Osteocyte (in vitro differentiated cells): ENCODE measurements around the gene RASGRP3. TPM values are rescaled to one million over a fixed set of nuclear protein-coding genes. Genes with fewer than 3 reads are reported as not detected.

Experiments
- DNase-seq: peaks from one replicate; pipeline ENCODE4 v3.0.0; 2021; ENCODE audit warnings: mixed read lengths; ENCODE audit not compliant: unreplicated experiment; ENCODE audit errors: extremely low spot score
- H3K27ac Mint-ChIP-seq: one replicate; pipeline ENCODE4 v1.8.0; 2021; ENCODE audit warnings: mild to moderate bottlenecking, mixed read lengths; ENCODE audit not compliant: unreplicated experiment
- H3K27me3 Mint-ChIP-seq: one replicate; pipeline ENCODE4 v1.8.0; 2021; ENCODE audit warnings: mixed read lengths; ENCODE audit not compliant: unreplicated experiment
- H3K36me3 Mint-ChIP-seq: one replicate; pipeline ENCODE4 v1.8.0; 2021; ENCODE audit warnings: mixed read lengths; ENCODE audit not compliant: unreplicated experiment
- H3K4me1 Mint-ChIP-seq: one replicate; pipeline ENCODE4 v1.8.0; 2021; ENCODE audit warnings: mixed read lengths; ENCODE audit not compliant: unreplicated experiment
- H3K4me3 Mint-ChIP-seq: one replicate; pipeline ENCODE4 v1.8.0; 2021; ENCODE audit warnings: mild to moderate bottlenecking, moderate library complexity, mixed read lengths; ENCODE audit not compliant: unreplicated experiment
- H3K9me3 Mint-ChIP-seq: one replicate; pipeline ENCODE4 v1.8.0; 2021; ENCODE audit warnings: mixed read lengths; ENCODE audit not compliant: unreplicated experiment
- CTCF ChIP-seq: fragments of 200-600 bp; sonication (generic); IDR thresholded peaks from 2 replicates; pipeline ENCODE4 v1.5.0; 2021; ENCODE audit warnings: antibody characterized with exemption, mild to moderate bottlenecking, moderate library complexity
- total RNA-seq: library from RNA; stranded (reverse); gene quantifications from 2 replicates; pipeline ENCODE4 v1.2.1, GENCODE V29; 2021

The RASGRP3 gene
- total RNA-seq, 1 donor from 2014 or later, result 2.1 TPM

- H3K4me1 Mint-ChIP-seq, result peaks cover 6% of the 10 kb centered on the region
- no peak overlapping the region for H3K4me3 Mint-ChIP-seq
- no peak for DNase-seq
- no peaks in the 10 kb centered on the region for H3K27me3 Mint-ChIP-seq
- H3K9me3 Mint-ChIP-seq, result peaks cover 16% of the 10 kb centered on the region
- no peak overlapping the region for H3K27ac Mint-ChIP-seq
- no peak for TF ChIP-seq CTCF
- peaks cover 6% of the 10 kb centered on the region for H3K36me3 Mint-ChIP-seq
These were observed 28.1 kb upstream of the RASGRP3 start for GRCh38 chr2:33448220-33448899.

- H3K4me3 Mint-ChIP-seq, result no peak overlapping the region
- DNase-seq, result no peak
- H3K36me3 Mint-ChIP-seq, result peaks cover 9% of the 10 kb centered on the region
- H3K4me1 Mint-ChIP-seq, result no peaks in the 10 kb centered on the region
- no peak for TF ChIP-seq CTCF
- H3K9me3 Mint-ChIP-seq, result peaks cover 31% of the 10 kb centered on the region
- H3K27me3 Mint-ChIP-seq, result no peaks in the 10 kb centered on the region
- no peak overlapping the region for H3K27ac Mint-ChIP-seq
These were observed 25.2 kb upstream of the RASGRP3 start for GRCh38 chr2:33451214-33451613.

GRCh38 chr2:33451825-33452224 lies 24.6 kb upstream of the RASGRP3 start:
- no peak overlapping the region for H3K27ac Mint-ChIP-seq

GRCh38 chr2:33452545-33452944 lies 23.9 kb upstream of the RASGRP3 start:
- H3K27me3 Mint-ChIP-seq, result no peaks in the 10 kb centered on the region
- no peak for DNase-seq
- no peak overlapping the region for H3K27ac Mint-ChIP-seq
- TF ChIP-seq CTCF, result no peak
- peaks cover 9% of the 10 kb centered on the region for H3K36me3 Mint-ChIP-seq
- H3K4me3 Mint-ChIP-seq, result no peak overlapping the region
- H3K4me1 Mint-ChIP-seq, result no peaks in the 10 kb centered on the region
- peaks cover 31% of the 10 kb centered on the region for H3K9me3 Mint-ChIP-seq

More at GRCh38 chr2:33451825-33452224, 24.6 kb upstream of the RASGRP3 start:
- H3K9me3 Mint-ChIP-seq, result peaks cover 31% of the 10 kb centered on the region
- no peak overlapping the region for H3K4me3 Mint-ChIP-seq
- H3K4me1 Mint-ChIP-seq, result no peaks in the 10 kb centered on the region
- DNase-seq, result no peak
- no peak for TF ChIP-seq CTCF
- H3K27me3 Mint-ChIP-seq, result no peaks in the 10 kb centered on the region
- H3K36me3 Mint-ChIP-seq, result peaks cover 9% of the 10 kb centered on the region

GRCh38 chr2:33453905-33454479 lies 22.5 kb upstream of the RASGRP3 start:
- peaks cover 31% of the 10 kb centered on the region for H3K9me3 Mint-ChIP-seq
- peaks cover 9% of the 10 kb centered on the region for H3K36me3 Mint-ChIP-seq
- no peak overlapping the region for H3K4me3 Mint-ChIP-seq
- no peaks in the 10 kb centered on the region for H3K4me1 Mint-ChIP-seq
- H3K27ac Mint-ChIP-seq, result no peak overlapping the region
- TF ChIP-seq CTCF, result no peak
- no peaks in the 10 kb centered on the region for H3K27me3 Mint-ChIP-seq
- no peak for DNase-seq
